IMR-90 (cell line): ENCODE measurements around the gene RAD51B. TPM values are rescaled to one million over a fixed set of nuclear protein-coding genes. Genes with fewer than 3 reads are reported as not detected.

ENCODE experiments used
- ATAC-seq: fragments of 200-7000 bp; cut with Tn5 transposase; 2 replicates; pipeline ENCODE4 v1.9.1; 2020; ENCODE audit warnings: low read depth, mild to moderate bottlenecking, moderate library complexity
- BruUV-seq: library from RNA; stranded (reverse); fragments of 400-500 nt; replicated peaks from 2 replicates; lab custom pipeline; 2021; lab: Mats Ljungman, UMichigan
- CTCF ChIA-PET: fragments of 300-600 bp; formaldehyde crosslinking; extraction: SDS; loops from one replicate; lab custom pipeline; 2021; ENCODE audit warnings: antibody characterized with exemption; lab: Yijun Ruan, JAX
- POLR2A ChIA-PET: fragments of 300-600 bp; sonication (Branson Sonifier 250); formaldehyde crosslinking; loops from one replicate; lab custom pipeline; 2022; ENCODE audit warnings: antibody characterized with exemption; ENCODE audit not compliant: unreplicated experiment; lab: Charles Lee
- DNase-seq: peaks from one replicate; pipeline ENCODE4 v3.0.0; 2013
- H2AFZ ChIP-seq: replicated peaks from 2 replicates; pipeline ENCODE3; 2013; ENCODE audit warnings: low read length, mild to moderate bottlenecking; ENCODE audit not compliant: poor library complexity
- H2AK5ac ChIP-seq: 2 replicates; pipeline ENCODE4 v1.6.1; 2013; ENCODE audit warnings: low read depth, low read length, inconsistent platforms
- H2AK9ac ChIP-seq: replicated peaks from 2 replicates; pipeline ENCODE3; 2013; ENCODE audit warnings: mild to moderate bottlenecking, low read depth, low read length, moderate library complexity; ENCODE audit not compliant: poor library complexity
- H2BK120ac ChIP-seq: 2 replicates; pipeline ENCODE4 v1.6.1; 2013; ENCODE audit warnings: low read depth, low read length, inconsistent platforms
- H2BK15ac ChIP-seq: 3 replicates; pipeline ENCODE4 v1.6.1; 2013; ENCODE audit warnings: low read depth, low read length, inconsistent platforms
- H2BK20ac ChIP-seq: 2 replicates; pipeline ENCODE4 v1.6.1; 2013; ENCODE audit warnings: low read depth, mild to moderate bottlenecking, inconsistent platforms, low read length, moderate library complexity
- H2BK5ac ChIP-seq: 2 replicates; pipeline ENCODE4 v1.6.1; 2013; ENCODE audit warnings: mild to moderate bottlenecking, low read depth, low read length, inconsistent platforms; ENCODE audit not compliant: poor library complexity, severe bottlenecking
- H3K14ac ChIP-seq: replicated peaks from 2 replicates; pipeline ENCODE4 v1.6.1; 2013; ENCODE audit warnings: low read depth, low read length, inconsistent platforms
- H3K18ac ChIP-seq: 2 replicates; pipeline ENCODE4 v1.6.1; 2013; ENCODE audit warnings: low read depth, low read length, control low read depth
- H3K23ac ChIP-seq: 2 replicates; pipeline ENCODE4 v1.6.1; 2013; ENCODE audit warnings: low read depth, low read length, inconsistent platforms
- H3K27ac ChIP-seq: 2 replicates; pipeline ENCODE4 v1.5.1; 2013; ENCODE audit warnings: mild to moderate bottlenecking, control low read depth, low read length; ENCODE audit not compliant: insufficient read depth
- H3K27me3 ChIP-seq: 2 replicates; pipeline ENCODE4 v1.6.1; 2013; ENCODE audit warnings: low read length; ENCODE audit not compliant: control insufficient read depth, insufficient read depth
- H3K36me3 ChIP-seq: 2 replicates; pipeline ENCODE4 v1.6.1; 2013; ENCODE audit warnings: low read length, mixed read lengths; ENCODE audit not compliant: control insufficient read depth, insufficient read depth
- H3K4ac ChIP-seq: 2 replicates; pipeline ENCODE4 v1.6.1; 2013; ENCODE audit warnings: low read depth, low read length, inconsistent platforms
- H3K4me1 ChIP-seq: 2 replicates; pipeline ENCODE4 v1.6.1; 2013; ENCODE audit warnings: low read length, mixed read lengths; ENCODE audit not compliant: control insufficient read depth, insufficient read depth
- H3K4me2 ChIP-seq: 2 replicates; pipeline ENCODE4 v1.6.1; 2013; ENCODE audit warnings: low read depth, mild to moderate bottlenecking, control low read depth, low read length, moderate library complexity
- H3K4me3 ChIP-seq: 2 replicates; pipeline ENCODE4 v1.5.1; 2013; ENCODE audit warnings: low read depth, mild to moderate bottlenecking, control low read depth, low read length, moderate library complexity; ENCODE audit not compliant: insufficient read depth
- H3K56ac ChIP-seq: 2 replicates; pipeline ENCODE4 v1.6.1; 2013; ENCODE audit warnings: low read length, inconsistent platforms; ENCODE audit not compliant: insufficient read depth; ENCODE audit errors: extremely low read depth
- H3K79me1 ChIP-seq, 2 experiments: 2 replicates each; pipeline ENCODE4 v1.6.1; 2013; ENCODE audit warnings: low read length in 2 of 2, inconsistent platforms in 1 of 2, low read depth in 1 of 2
- H3K9ac ChIP-seq: 2 replicates; pipeline ENCODE4 v1.6.1; 2013; ENCODE audit warnings: low read depth, low read length, control low read depth
- H3K9me1 ChIP-seq: 2 replicates; pipeline ENCODE4 v1.6.1; 2013; ENCODE audit warnings: low read length, inconsistent platforms; ENCODE audit not compliant: insufficient read depth
- H3K9me3 ChIP-seq: 2 replicates; pipeline ENCODE4 v1.6.1; 2013; ENCODE audit warnings: low read length; ENCODE audit not compliant: control insufficient read depth, insufficient read depth
- H4K20me1 ChIP-seq: 2 replicates; pipeline ENCODE4 v1.6.1; 2013; ENCODE audit warnings: low read length, inconsistent platforms; ENCODE audit not compliant: insufficient read depth
- H4K5ac ChIP-seq: 2 replicates; pipeline ENCODE4 v1.6.1; 2013; ENCODE audit warnings: mild to moderate bottlenecking, low read depth, low read length, control low read depth
- H4K8ac ChIP-seq, 2 experiments: 2 replicates each; pipeline ENCODE4 v1.6.1; 2013; ENCODE audit warnings: low read depth in 2 of 2, low read length in 2 of 2, control low read depth in 1 of 2, inconsistent platforms in 1 of 2
- H4K91ac ChIP-seq: 2 replicates; pipeline ENCODE4 v1.6.1; 2013; ENCODE audit warnings: low read depth, low read length, inconsistent platforms; ENCODE audit not compliant: insufficient read depth
- FOS ChIP-seq: fragments of 150-350 bp; IDR thresholded peaks from 2 replicates; pipeline ENCODE4 v1.6.1; 2016; ENCODE audit warnings: low read depth, low read length
- WGBS, 2 experiments: methylation state at CpG; one replicate each; pipeline versions ENCODE4 v1.1.5 to v1.1.7; 2013; ENCODE audit warnings: missing lambda C conversion rate in 2 of 2; ENCODE audit not compliant: insufficient read length in 1 of 2; ENCODE audit errors: extremely low coverage in 2 of 2; 5-methylcytosine and 5-hydroxymethylcytosine counted together
- dilution Hi-C: fragments of 300-500 bp; cut with HindIII; formaldehyde crosslinking; loops from one replicate; pipeline ENCODE4 v1.14.3; 2018; ENCODE audit warnings: low sequenced_read_pairs; ENCODE audit not compliant: unreplicated experiment
- in situ Hi-C: fragments of 300-500 bp; cut with MboI; formaldehyde crosslinking; loops from 3 replicates; pipeline ENCODE4 v1.14.3; 2019; ENCODE audit warnings: low sequenced_read_pairs, inconsistent platforms, mixed read lengths
- intact Hi-C: fragments of 100-400 bp; cut with micrococcal nuclease; formaldehyde crosslinking; loops from 2 replicates; pipeline ENCODE4 v1.10.0; 2022
- polyA plus RNA-seq, 3 experiments: library from polyadenylated mRNA; depleted of rRNA; stranded (reverse); fragments of >200 nt; gene quantifications; 2 replicates each; pipeline ENCODE4 v1.2.3, GENCODE V29; 2012; ENCODE audit warnings: low replicate concordance in 1 of 3
- total RNA-seq: library from RNA; depleted of rRNA; stranded (reverse); fragments of >200 nt; gene quantifications from 2 replicates; pipeline ENCODE4 v1.2.3, GENCODE V29; 2012
- TF ChIP-seq, protein P1 (sequence below): fragments of 150-350 bp; IDR thresholded peaks from 2 replicates; pipeline ENCODE4 v1.6.1; 2017; ENCODE audit warnings: mild to moderate bottlenecking, antibody characterized with exemption, low read length, low read depth

Gene RAD51B
- total and polyA plus RNA-seq, 2 of the 4 experiments (the other 2 are of a cell fraction): 5.1 to 18.8 TPM

DNA sequence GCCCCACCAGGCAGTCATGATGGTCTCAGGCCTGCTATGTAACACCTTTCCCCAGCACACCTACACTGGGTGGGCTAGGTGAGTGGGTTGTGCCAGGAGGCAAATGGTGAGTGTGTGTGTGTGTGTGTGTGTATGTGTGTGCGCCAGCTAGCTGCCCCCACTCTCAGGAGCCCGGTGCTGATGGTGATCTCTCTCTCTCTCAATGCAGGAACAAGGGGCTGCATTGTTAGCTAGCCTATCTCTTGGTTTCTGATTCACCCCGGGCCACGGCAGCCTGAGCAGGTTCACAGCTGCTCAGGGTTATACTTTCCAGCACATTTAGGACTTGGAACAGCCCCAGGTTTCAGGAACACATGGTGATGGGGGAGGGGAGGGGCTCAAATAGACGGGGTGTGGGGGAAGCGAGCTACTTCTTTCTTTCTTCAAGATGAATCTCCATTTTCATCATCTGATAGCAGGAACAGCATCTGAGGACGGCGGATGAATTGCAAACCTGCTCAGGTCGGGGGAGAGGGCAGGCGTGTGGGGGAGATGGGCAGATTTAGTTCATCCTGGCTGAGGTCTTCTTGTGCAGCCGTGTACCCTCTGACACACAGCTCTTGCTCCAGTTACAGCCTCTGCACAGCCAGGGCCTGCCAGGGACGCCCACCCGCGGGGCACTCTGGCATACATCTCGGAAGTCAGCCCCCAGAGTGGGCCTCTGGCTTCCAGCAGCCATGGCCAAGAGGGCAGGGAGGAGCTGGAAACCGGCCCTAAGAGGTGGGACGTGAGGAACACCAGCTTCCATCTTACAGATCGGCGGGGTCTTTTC, 835.6 kb downstream of the RAD51B start:
- Histone ChIP-seq H3K9me3 (no peaks in the 10 kb centered on the region), H4K5ac (peak overlapping the region; percentile 62), H2AFZ (peak overlapping the region; percentile 64), H3K27me3 (no peaks in the 10 kb centered on the region), H2BK120ac (peak overlapping the region; percentile 96), H4K20me1 (no peaks in the 10 kb centered on the region), H3K18ac (peak overlapping the region; percentile 63), H3K14ac (peak overlapping the region; percentile 46; the same call in 1 of the 2 replicates), H3K4me3 (no peak overlapping the region), H3K56ac (no peak overlapping the region), H3K9ac (peak overlapping the region; percentile 19; the same call in 1 of the 2 replicates), H3K27ac (no peak overlapping the region; the same call in 1 of the 2 replicates), H3K4ac (peak overlapping the region; percentile 82), H2AK5ac (peak overlapping the region; percentile 90), H3K4me2 (no peak overlapping the region), H2BK20ac (peak overlapping the region; percentile 96; the same call in 1 of the 2 replicates), H4K8ac (peak overlapping the region in 1 of 2 experiments; percentile 72; a peak in 1 of 4 replicates), H3K23ac (no peak overlapping the region), H3K79me1 (no peaks in the 10 kb centered on the region), H2BK5ac (peak overlapping the region; percentile 15), H3K36me3 (no peaks in the 10 kb centered on the region), H2AK9ac (peak overlapping the region; percentile 63), H3K9me1 (peaks cover 40% of the 10 kb centered on the region), H4K91ac (peak overlapping the region; percentile 65), H3K4me1 (peaks cover 42% of the 10 kb centered on the region), H2BK15ac (peak overlapping the region; percentile 78; the same call in 1 of the 3 replicates)
- ATAC-seq (no peak), DNase-seq (peak; percentile 56)
- ChIA-PET POLR2A (no interaction called here), CTCF (no interaction called here)
- TF ChIP-seq, protein P1, sequence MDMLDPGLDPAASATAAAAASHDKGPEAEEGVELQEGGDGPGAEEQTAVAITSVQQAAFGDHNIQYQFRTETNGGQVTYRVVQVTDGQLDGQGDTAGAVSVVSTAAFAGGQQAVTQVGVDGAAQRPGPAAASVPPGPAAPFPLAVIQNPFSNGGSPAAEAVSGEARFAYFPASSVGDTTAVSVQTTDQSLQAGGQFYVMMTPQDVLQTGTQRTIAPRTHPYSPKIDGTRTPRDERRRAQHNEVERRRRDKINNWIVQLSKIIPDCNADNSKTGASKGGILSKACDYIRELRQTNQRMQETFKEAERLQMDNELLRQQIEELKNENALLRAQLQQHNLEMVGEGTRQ: no peak
- no peak for TF ChIP-seq FOS
- in situ Hi-C loops (no loop called here), dilution Hi-C loops (no loop called here), intact Hi-C loops (loop anchor here (10.0 kb wide), 2 partner anchors 110 to 260 kb away; no protein-coding TSS in a partner anchor)
- 67% methylated on average over 1 of the region's 19 CpGs; no CpG with 5 or more reads in 1 of the 2 experiments for WGBS, 2 experiments
- BruUV-seq: no TSS peak
